MM.1S (cell line): Measurements from ENCODE around the gene STX16.

ENCODE experiments used
- EZH2 ChIP-seq: fragments of 300-600 bp; sonication (generic); optimal IDR thresholded peaks from 2 replicates; pipeline ENCODE3; 2017; ENCODE audit warnings: low read depth, mild to moderate bottlenecking, antibody characterized with exemption, low read length, mixed read lengths
- EZH2phosphoT487 ChIP-seq: fragments of 300-600 bp; sonication (generic); IDR thresholded peaks from 2 replicates; pipeline ENCODE4 v1.6.1; 2018; ENCODE audit warnings: antibody characterized with exemption, low read length
- TF ChIP-seq, protein P1 (sequence below): fragments of 300-600 bp; sonication (generic); IDR thresholded peaks from 2 replicates; pipeline ENCODE4 v1.5.1; 2016; ENCODE audit warnings: antibody characterized with exemption, low read length, mixed read lengths

DNA sequence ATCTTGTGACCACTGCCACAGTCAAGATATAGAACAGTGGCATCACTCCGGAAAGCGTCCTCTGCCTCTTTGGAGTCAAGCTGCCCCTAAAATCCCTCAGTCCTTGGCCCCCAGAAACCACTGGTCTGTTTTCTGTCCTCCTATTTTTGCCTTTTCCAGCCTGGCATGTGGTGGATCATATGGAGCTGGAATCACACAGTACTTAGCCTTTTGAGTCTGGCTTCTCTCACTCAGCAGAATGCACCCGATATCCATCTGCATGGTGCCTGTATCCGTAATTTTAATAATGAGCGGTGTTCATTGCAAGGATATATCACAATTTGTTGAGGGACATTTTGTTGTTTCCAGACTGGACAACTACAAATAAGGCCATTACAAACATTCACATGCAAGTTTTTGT, 49.0 kb upstream of the STX16 start:
- TF ChIP-seq EZH2phosphoT487 = no peak
- TF ChIP-seq, protein P1, sequence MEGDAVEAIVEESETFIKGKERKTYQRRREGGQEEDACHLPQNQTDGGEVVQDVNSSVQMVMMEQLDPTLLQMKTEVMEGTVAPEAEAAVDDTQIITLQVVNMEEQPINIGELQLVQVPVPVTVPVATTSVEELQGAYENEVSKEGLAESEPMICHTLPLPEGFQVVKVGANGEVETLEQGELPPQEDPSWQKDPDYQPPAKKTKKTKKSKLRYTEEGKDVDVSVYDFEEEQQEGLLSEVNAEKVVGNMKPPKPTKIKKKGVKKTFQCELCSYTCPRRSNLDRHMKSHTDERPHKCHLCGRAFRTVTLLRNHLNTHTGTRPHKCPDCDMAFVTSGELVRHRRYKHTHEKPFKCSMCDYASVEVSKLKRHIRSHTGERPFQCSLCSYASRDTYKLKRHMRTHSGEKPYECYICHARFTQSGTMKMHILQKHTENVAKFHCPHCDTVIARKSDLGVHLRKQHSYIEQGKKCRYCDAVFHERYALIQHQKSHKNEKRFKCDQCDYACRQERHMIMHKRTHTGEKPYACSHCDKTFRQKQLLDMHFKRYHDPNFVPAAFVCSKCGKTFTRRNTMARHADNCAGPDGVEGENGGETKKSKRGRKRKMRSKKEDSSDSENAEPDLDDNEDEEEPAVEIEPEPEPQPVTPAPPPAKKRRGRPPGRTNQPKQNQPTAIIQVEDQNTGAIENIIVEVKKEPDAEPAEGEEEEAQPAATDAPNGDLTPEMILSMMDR = no peak
- no peak for TF ChIP-seq EZH2
